Transverse colon (tissue), 4 donors: ENCODE results near the gene POU1F1. TPM values are rescaled to one million over a fixed set of nuclear protein-coding genes. Genes with fewer than 3 reads are reported as not detected.

Source experiments
- DNase-seq: peaks from one replicate; pipeline ENCODE4 v3.0.0-alpha.2; 2019
- H3K27ac ChIP-seq, 4 donors: fragments of 200-600 bp; sonication (generic); 2 replicates each; pipeline ENCODE4 v1.5.1; 2016 to 2018; ENCODE audit warnings: inconsistent platforms in 4 of 4
- H3K27me3 ChIP-seq: fragments of 200-600 bp; sonication (generic); 2 replicates; pipeline ENCODE4 v1.5.1; 2017; ENCODE audit warnings: inconsistent platforms
- H3K36me3 ChIP-seq, 4 donors: fragments of 200-600 bp; sonication (generic); 2 replicates each; pipeline ENCODE4 v1.5.1; 2017 to 2019; ENCODE audit warnings: inconsistent platforms in 4 of 4
- H3K4me1 ChIP-seq, 4 donors: fragments of 200-600 bp; sonication (generic); 2 replicates each; pipeline ENCODE4 v1.5.1; 2017 to 2020; ENCODE audit warnings: inconsistent platforms in 4 of 4
- H3K4me3 ChIP-seq, 4 donors: fragments of 200-600 bp; sonication (generic); 1 replicate in 1 of 4; 2 replicates in 3 of 4; pipeline versions ENCODE4 v1.5.1 to v1.6.1; 2017 to 2019; ENCODE audit warnings: inconsistent platforms in 4 of 4
- H3K9me3 ChIP-seq, 2 donors: fragments of 200-600 bp; sonication (generic); 2 replicates each; pipeline ENCODE4 v1.5.1; 2017 to 2019; ENCODE audit warnings: inconsistent platforms in 2 of 2
- EP300 ChIP-seq: sonication (generic); formaldehyde crosslinking; IDR thresholded peaks from one replicate; pipeline ENCODE4 v1.6.1; 2017; ENCODE audit warnings: antibody characterized with exemption, low read depth
- POLR2A ChIP-seq: fragments of 450-650 bp; IDR thresholded peaks from one replicate; pipeline ENCODE4 v1.6.1; 2016; ENCODE audit warnings: antibody characterized with exemption, mild to moderate bottlenecking, moderate library complexity
- POLR2AphosphoS5 ChIP-seq, 3 donors: sonication (generic); formaldehyde crosslinking; IDR thresholded peaks; one replicate each; pipeline ENCODE4 v1.6.1; 2016; ENCODE audit warnings: antibody characterized with exemption in 3 of 3
- WGBS, 2 donors: methylation state at CpG; one replicate each; pipeline ENCODE4 v1.1.5; 2018; ENCODE audit warnings: low coverage in 1 of 2; 5-methylcytosine and 5-hydroxymethylcytosine counted together
- in situ Hi-C, 4 donors: fragments of 200-750 bp; cut with MboI; loops; one replicate each; pipeline versions ENCODE4 v1.15.0 to v1.15.1; 2017; ENCODE audit warnings: low sequenced_read_pairs in 3 of 4, low pct_ligation_motif_present in 1 of 4, low pct_unique_long_range_greater_than_20kb in 1 of 4
- intact Hi-C: fragments of 100-400 bp; cut with DNase I; formaldehyde crosslinking; loops from one replicate; pipeline ENCODE4 v1.15.1; 2023; ENCODE audit warnings: low total_unique reads
- total RNA-seq, 4 donors: library from RNA; depleted of rRNA; stranded (reverse); fragments of >200 nt; gene quantifications; one replicate each; pipeline ENCODE4 v1.1.0, GENCODE V29; 2016
- TF ChIP-seq, protein P1 (sequence below), 5 experiments: fragments of 200-600 bp in 3 of 5; fragments of 450-650 bp in 2 of 5; sonication (generic) in 3 of 5; IDR thresholded peaks; 1 replicate in 2 of 5; 2 replicates in 3 of 5; pipeline ENCODE4 v1.5.1; 2016 to 2017; ENCODE audit warnings: antibody characterized with exemption in 5 of 5, inconsistent platforms in 3 of 5, mild to moderate bottlenecking in 2 of 5, moderate library complexity in 1 of 5

Gene POU1F1
- total RNA-seq, 4 donors from 2014 or later: not detected

DNA sequence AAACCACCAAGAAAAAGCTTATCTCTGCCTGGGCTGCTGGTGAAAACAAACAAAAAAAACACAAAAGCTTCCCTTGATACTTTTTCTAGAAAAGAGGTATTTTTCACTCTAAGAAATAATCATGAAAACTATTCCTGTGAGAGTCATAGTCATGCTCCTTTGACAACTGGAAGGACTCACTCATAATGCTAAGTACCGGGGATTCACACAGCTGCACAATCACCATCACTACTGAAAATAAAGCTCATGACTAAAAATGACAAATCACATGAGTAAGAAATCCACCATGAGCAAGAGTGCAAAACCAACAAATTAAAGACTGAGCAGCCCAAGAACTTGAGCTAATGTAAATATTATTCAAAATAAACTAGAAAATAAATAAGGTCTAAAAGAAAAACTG is 10.6 kb upstream of the POU1F1 start:
- in situ Hi-C loops: no loop called here
- no peak overlapping the region for H3K4me3 ChIP-seq
- WGBS, 2 donors: 33 to 63% methylated on average over 1 of the region's 1 CpG
- no peaks in the 10 kb centered on the region for H3K36me3 ChIP-seq
- DNase-seq: no peak
- no peaks in the 10 kb centered on the region for H3K9me3 ChIP-seq
- TF ChIP-seq POLR2AphosphoS5 (IDR thresholded peaks at IDR 0.05) (no peak), POLR2A (no peak), EP300 (no peak)
- TF ChIP-seq, protein P1, sequence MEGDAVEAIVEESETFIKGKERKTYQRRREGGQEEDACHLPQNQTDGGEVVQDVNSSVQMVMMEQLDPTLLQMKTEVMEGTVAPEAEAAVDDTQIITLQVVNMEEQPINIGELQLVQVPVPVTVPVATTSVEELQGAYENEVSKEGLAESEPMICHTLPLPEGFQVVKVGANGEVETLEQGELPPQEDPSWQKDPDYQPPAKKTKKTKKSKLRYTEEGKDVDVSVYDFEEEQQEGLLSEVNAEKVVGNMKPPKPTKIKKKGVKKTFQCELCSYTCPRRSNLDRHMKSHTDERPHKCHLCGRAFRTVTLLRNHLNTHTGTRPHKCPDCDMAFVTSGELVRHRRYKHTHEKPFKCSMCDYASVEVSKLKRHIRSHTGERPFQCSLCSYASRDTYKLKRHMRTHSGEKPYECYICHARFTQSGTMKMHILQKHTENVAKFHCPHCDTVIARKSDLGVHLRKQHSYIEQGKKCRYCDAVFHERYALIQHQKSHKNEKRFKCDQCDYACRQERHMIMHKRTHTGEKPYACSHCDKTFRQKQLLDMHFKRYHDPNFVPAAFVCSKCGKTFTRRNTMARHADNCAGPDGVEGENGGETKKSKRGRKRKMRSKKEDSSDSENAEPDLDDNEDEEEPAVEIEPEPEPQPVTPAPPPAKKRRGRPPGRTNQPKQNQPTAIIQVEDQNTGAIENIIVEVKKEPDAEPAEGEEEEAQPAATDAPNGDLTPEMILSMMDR (IDR thresholded peaks at IDR 0.05): no peak
- intact Hi-C loops: no loop called here
- no peaks in the 10 kb centered on the region for H3K4me1 ChIP-seq
- H3K27ac ChIP-seq: no peak overlapping the region
- no peaks in the 10 kb centered on the region for H3K27me3 ChIP-seq

DNA sequence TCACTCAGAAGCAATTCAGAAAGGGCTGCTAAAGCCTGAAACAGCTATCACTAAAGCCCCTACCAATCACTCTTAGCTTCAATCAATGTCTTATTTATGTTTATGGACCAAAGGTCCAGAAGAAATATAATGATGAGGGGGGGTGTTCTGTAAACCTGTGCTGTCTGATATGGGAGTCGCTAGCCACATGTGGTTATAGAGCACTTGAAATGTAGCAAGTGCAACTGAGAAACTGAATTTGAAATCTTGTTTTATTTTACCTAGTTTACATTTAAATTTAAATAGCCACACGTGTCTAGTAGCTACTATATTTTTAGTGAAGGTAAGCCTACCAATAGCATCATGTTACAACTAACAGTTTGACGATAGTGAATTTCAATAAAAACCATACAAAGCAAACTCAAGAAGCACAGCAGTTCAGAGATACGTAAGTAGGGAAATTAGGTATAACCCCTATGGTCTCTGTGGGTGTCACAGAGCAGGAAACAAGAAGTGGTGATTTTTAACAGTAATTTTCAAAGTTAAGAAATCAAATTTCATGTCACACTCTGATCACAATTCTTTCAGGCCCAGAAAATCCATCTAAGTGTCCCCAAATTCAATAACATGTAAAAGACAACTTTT is 3.6 kb downstream of the POU1F1 start:
- TF ChIP-seq POLR2A: no peak
- no peak for TF ChIP-seq POLR2AphosphoS5 (IDR thresholded peaks at IDR 0.05)
- TF ChIP-seq EP300: no peak
- DNase-seq: no peak
- in situ Hi-C loops: no loop called here
- no peak overlapping the region for H3K4me3 ChIP-seq
- H3K36me3 ChIP-seq: no peaks in the 10 kb centered on the region
- no peaks in the 10 kb centered on the region for H3K27me3 ChIP-seq
- no peaks in the 10 kb centered on the region for H3K9me3 ChIP-seq
- no peaks in the 10 kb centered on the region for H3K4me1 ChIP-seq
- intact Hi-C loops: no loop called here
- no peak overlapping the region for H3K27ac ChIP-seq
- WGBS, 2 donors: 73 to 79% methylated on average over 4 of the region's 4 CpGs

DNA sequence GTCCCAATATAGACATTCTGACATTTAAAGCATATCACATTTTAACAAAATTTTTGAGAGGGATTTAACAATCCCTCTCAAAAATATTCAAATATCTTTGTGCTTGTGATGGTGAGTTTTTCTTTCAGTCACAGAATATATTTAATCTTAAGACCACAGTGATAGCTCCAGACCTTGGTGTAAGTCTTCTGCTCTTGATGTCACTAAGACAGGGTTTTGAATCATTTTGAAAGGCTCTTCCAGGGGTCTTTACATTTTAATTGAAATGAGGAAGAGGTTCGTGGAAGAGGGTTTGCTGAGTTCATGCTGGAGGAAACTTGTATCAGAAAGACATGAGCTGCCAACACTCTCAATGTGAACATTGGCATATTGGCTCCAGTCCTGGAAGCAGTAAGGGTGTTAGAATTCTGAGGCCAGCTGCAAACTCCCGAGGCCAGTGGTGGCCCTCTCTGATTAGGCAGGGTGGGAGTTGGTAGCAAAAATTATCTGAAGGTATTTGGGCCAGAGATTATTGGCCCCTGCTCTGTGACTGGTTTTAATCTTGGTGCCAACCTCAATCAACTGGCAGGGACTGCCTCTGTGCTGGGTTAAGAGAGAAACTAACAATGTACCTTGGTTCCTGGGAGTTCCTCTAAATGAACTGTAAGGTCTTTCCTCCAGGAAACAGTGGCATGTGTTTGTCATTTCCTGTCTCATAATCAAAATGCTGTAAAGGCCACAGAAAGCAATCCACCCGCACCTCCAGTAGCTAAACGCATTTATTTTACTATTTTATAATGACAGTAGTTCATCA is 5.3 kb downstream of the POU1F1 start:
- Histone ChIP-seq H3K9me3 (no peaks in the 10 kb centered on the region), H3K4me3 (no peak overlapping the region), H3K27me3 (no peaks in the 10 kb centered on the region), H3K27ac (no peak overlapping the region), H3K36me3 (no peaks in the 10 kb centered on the region), H3K4me1 (no peaks in the 10 kb centered on the region)
- intact Hi-C loops (no loop called here), in situ Hi-C loops (no loop called here)
- DNase-seq: no peak
- no peak for TF ChIP-seq POLR2A
- 38 to 56% methylated on average over 2 to 4 of the region's 4 CpGs for WGBS, 2 donors

DNA sequence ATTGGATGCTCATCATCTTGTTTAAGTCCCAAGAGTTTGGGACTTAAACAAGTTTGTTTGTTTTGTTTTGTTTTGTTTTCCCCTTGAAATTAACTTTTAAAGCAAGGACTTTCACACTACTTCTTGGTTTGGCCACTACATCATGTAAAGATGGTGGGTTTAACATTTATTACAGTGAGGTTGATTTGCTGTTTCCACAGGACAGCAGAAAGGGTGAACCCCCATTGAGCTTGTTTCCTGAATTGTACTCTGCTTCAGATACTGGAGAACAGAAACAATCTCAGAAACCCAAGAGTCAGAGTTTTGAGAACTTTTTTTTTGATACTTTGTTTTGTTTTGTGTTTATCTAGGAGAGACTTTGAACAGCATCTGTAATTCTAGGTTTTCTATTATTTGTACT is 6.7 kb downstream of the POU1F1 start:
- H3K9me3 ChIP-seq: no peaks in the 10 kb centered on the region
- no peak overlapping the region for H3K4me3 ChIP-seq
- in situ Hi-C loops (no loop called here), intact Hi-C loops (no loop called here)
- TF ChIP-seq EP300: no peak
- DNase-seq: no peak
- no peak overlapping the region for H3K27ac ChIP-seq
- H3K4me1 ChIP-seq: no peaks in the 10 kb centered on the region
- no peaks in the 10 kb centered on the region for H3K36me3 ChIP-seq
- no peaks in the 10 kb centered on the region for H3K27me3 ChIP-seq

DNA sequence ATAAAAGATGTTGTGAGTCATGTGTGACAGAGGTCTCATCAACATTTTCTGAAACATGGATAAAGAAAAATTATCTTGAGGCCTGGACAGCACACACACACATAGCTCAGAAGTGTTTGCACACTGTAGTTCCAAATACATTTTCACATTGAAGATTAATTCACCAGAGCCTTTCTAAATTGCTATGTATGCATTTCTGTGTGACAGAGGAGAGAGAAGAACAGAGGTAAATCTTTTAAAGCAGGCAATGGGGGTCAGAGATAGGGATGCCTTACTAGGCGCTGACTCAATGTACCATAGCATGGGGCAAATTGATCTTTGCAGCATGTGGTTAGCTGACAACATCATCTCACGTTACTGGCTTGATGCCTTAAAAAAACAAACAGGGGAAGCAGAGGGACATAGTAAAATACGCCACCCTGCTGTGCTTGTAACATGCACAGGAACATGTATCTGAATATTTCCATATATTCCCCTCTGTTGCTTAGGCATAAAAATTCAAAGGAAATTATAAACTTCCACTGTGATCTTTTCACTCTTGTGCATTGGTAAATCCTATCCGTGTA is 7.7 kb downstream of the POU1F1 start:
- intact Hi-C loops: no loop called here
- no peak for DNase-seq
- Histone ChIP-seq H3K36me3 (no peaks in the 10 kb centered on the region), H3K27ac (no peak overlapping the region), H3K4me1 (no peaks in the 10 kb centered on the region), H3K27me3 (no peaks in the 10 kb centered on the region), H3K9me3 (no peaks in the 10 kb centered on the region), H3K4me3 (no peak overlapping the region)
- TF ChIP-seq POLR2A (no peak), POLR2AphosphoS5 (IDR thresholded peaks at IDR 0.05) (no peak), EP300 (no peak)
- TF ChIP-seq, protein P1 (IDR thresholded peaks at IDR 0.05): no peak
- WGBS, 2 donors: 70 to 76% methylated on average over 2 to 4 of the region's 4 CpGs
- in situ Hi-C loops: no loop called here
